Omental fat pad (tissue), 4 donors: Measurements from ENCODE around the gene NMU. TPM values are rescaled to one million over a fixed set of nuclear protein-coding genes. Genes with fewer than 3 reads are reported as not detected.

ENCODE experiments used
- ATAC-seq: fragments of 150-250 bp; one replicate; pipeline ENCODE4 v1.9.1; 2016; ENCODE audit warnings: mild to moderate bottlenecking, moderate library complexity; ENCODE audit not compliant: low FRiP score
- DNase-seq: peaks from one replicate; pipeline ENCODE4 v3.0.0-alpha.2; 2019; ENCODE audit warnings: low spot score
- CTCF ChIP-seq, 3 donors: fragments of 450-650 bp; IDR thresholded peaks; one replicate each; pipeline ENCODE4 v1.5.1; 2016 to 2017; ENCODE audit warnings: antibody characterized with exemption in 3 of 3, mild to moderate bottlenecking in 3 of 3, moderate library complexity in 2 of 3
- total RNA-seq, 4 donors: library from RNA; depleted of rRNA; stranded (reverse); fragments of >200 nt; gene quantifications; one replicate each; pipeline ENCODE4 v1.1.0, GENCODE V29; 2016

The NMU gene
- total RNA-seq, 4 donors from 2014 or later: not detected

DNA sequence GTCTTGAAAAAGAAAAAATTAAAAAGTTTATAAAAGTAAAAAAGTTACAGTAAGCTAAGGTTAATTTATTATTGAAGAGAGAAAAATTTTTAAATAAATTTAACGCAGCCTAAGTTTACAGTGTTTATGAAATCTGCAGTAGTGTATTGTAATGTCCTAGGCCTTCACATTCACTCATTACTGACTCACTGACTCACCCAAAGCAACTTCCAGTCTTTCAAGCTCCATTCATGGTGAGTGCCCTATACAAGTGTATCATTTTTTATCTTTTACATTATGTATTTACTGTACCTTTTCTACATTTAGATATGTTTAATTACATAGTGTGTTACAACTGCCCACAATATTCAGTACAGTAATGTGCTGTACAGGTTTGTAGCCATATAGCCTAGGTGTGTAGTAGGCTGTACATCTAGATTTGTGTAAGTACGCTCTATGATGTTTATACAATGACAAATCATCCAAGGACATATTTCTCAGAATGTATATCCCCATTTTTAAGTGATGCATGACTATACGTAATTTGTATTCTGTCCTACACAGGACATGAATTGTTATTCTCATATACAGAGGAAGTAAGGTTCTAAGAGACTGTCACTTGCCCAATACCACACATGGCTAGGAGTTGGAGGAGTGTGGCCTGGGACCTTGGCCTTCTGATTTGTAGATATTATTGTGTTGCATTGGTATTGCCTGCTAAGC, 24.6 kb downstream of the NMU start:
- DNase-seq: no peak
- no peak for ATAC-seq
- no peak for TF ChIP-seq CTCF (IDR thresholded peaks at IDR 0.05)

DNA sequence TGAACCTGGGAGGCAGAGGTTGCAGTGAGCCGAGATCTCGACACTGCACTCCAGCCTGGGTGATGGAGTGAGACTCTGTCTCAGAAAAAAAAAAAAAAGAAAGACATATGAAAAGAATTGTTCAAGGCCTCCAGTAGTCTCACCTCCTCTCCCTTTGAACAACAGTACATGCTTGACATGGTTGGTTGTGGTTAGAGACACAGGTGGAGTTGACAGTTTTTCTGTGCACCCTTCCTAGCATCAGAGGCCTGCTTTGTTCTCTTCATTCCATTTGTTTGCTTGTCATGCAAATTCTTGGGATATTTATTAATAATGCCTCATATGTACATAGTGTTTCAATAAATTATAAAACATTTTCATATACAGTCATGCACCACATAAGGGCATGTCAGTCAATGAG, 25.7 kb downstream of the NMU start:
- no peak for DNase-seq
- ATAC-seq: no peak
- no peak for TF ChIP-seq CTCF (IDR thresholded peaks at IDR 0.05)

DNA sequence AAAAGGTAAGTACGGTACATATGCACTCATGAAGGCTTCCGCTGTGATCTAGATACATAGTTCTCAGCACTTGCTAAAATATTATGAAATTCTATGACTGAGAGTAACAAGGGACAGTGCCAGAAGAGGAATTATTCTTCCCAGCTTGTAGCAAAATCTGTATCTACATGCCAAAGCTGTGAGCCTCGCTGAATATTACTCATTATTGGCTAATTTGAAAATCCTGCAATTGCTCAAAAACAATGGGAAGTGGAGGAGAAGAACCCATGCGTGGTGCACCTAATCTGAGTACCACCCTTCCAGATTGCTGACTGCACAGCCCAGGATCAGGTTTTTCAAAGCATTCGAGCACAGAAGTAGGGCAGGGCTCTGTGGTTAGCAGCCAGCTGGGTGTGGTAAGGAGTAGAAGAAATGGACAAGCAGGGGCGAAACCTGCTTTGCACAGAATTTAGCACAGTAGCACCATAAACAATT, 26.7 kb downstream of the NMU start:
- peak; percentile 91 for ATAC-seq
- no peak for DNase-seq
- TF ChIP-seq CTCF (IDR thresholded peaks at IDR 0.05): no peak

GRCh38 chr4:55608591-55608990, 27.5 kb downstream of the NMU start:
- ATAC-seq: no peak
- DNase-seq: no peak
- no peak for TF ChIP-seq CTCF (IDR thresholded peaks at IDR 0.05)

- DNase-seq (no peak), ATAC-seq (no peak)
- TF ChIP-seq CTCF (IDR thresholded peaks at IDR 0.05): no peak
Measured at GRCh38 chr4:55604996-55605395, 31.1 kb downstream of the NMU start.

DNA sequence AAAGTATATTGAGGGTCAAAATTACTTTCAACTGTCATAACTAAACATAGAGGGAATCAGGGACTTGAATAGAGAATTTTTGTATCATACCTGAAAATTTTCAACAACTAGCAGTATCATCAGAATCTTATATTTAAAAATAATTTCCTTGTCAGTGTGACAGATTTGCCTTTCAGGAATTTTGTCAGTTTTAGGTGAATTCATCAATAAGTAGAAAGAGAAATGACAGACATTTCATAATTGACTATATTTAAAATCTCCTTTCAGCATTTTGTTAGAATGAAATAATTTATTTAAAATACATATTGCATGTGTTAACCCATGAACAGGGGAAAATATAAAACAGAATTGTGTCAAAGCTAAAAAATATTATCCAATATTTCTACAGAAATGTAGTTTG, 35.5 kb downstream of the NMU start:
- ATAC-seq (no peak), DNase-seq (no peak)
- TF ChIP-seq CTCF (IDR thresholded peaks at IDR 0.05): no peak

DNA sequence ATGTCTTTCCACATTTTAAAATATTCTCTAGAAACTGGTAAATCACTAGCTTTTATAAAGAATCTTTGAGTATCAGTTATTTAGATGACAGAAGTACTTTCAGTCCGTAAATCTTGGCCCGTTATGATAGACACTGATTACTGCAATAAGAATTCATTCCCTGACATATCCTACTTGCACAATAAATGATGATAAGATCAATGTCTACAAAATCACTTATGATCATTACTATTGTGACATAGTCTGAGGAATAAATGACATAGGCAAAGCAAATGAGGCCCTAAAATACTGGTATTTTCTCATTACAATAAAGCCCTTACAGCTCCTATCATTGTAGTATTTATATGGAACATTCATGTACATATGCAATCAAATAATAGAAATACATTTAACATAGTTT, 37.5 kb downstream of the NMU start:
- DNase-seq (no peak), ATAC-seq (no peak)
- no peak for TF ChIP-seq CTCF (IDR thresholded peaks at IDR 0.05)
